ENCODE results near the gene TRIM17. TPM values are rescaled to one million over a fixed set of nuclear protein-coding genes. Genes with fewer than 3 reads are reported as not detected.

Gene TRIM17
- total and polyA plus RNA-seq, 2 of the 13 experiments (the other 11 are each of a cell fraction or from before 2014, with no cell fraction given) = 0.32 to 0.64 TPM

DNA sequence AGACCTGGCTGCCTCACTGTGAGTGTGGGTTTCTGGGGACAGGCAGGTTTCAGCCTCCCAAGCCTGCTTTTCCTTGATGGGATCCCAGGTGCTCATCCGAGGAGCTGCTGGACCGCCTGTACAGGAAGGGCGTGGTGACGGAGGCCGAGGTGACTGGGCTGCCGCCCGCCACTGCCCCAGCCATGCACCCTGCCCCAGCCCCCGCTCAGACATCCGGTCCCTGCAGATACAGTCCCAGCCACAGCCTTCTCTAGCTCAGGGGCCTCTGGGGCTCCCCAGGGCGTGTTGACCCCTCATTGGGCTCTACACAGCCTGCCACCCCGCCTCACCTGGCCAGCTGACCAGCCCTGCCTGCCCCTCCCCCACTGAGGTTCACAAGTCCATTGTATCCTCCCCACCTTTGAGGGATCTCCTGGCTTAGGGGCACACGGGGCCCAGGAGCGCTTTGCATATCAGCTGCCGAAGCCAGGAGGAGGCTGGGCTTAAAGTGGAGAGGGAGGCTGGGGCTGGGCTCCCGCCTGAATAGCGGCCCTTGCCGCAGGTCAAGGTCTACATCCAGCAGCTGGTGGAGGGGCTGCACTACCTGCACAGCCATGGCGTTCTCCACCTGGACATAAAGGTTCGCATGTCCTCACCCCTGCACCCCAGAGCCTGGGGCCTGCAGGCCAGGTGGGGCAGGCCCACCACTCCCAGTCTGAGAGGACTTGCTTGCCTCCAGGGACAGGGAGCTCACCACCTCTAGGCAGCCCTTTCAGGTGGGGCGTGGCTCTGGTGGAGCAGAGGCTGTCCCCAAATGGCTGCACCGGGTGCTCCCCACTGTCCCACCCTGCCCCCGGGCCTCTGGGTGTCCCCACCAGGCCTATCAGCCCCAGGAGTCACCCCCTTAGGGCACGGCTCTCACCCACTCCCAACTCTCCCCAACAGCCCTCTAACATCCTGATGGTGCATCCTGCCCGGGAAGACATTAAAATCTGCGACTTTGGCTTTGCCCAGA is 48.6 kb downstream of the TRIM17 start (continued):
- no peak for TF ChIP-seq ATAD3A (CRISPR knock-in tag; IDR thresholded peaks at IDR 0.05)
- TF ChIP-seq, protein P1, sequence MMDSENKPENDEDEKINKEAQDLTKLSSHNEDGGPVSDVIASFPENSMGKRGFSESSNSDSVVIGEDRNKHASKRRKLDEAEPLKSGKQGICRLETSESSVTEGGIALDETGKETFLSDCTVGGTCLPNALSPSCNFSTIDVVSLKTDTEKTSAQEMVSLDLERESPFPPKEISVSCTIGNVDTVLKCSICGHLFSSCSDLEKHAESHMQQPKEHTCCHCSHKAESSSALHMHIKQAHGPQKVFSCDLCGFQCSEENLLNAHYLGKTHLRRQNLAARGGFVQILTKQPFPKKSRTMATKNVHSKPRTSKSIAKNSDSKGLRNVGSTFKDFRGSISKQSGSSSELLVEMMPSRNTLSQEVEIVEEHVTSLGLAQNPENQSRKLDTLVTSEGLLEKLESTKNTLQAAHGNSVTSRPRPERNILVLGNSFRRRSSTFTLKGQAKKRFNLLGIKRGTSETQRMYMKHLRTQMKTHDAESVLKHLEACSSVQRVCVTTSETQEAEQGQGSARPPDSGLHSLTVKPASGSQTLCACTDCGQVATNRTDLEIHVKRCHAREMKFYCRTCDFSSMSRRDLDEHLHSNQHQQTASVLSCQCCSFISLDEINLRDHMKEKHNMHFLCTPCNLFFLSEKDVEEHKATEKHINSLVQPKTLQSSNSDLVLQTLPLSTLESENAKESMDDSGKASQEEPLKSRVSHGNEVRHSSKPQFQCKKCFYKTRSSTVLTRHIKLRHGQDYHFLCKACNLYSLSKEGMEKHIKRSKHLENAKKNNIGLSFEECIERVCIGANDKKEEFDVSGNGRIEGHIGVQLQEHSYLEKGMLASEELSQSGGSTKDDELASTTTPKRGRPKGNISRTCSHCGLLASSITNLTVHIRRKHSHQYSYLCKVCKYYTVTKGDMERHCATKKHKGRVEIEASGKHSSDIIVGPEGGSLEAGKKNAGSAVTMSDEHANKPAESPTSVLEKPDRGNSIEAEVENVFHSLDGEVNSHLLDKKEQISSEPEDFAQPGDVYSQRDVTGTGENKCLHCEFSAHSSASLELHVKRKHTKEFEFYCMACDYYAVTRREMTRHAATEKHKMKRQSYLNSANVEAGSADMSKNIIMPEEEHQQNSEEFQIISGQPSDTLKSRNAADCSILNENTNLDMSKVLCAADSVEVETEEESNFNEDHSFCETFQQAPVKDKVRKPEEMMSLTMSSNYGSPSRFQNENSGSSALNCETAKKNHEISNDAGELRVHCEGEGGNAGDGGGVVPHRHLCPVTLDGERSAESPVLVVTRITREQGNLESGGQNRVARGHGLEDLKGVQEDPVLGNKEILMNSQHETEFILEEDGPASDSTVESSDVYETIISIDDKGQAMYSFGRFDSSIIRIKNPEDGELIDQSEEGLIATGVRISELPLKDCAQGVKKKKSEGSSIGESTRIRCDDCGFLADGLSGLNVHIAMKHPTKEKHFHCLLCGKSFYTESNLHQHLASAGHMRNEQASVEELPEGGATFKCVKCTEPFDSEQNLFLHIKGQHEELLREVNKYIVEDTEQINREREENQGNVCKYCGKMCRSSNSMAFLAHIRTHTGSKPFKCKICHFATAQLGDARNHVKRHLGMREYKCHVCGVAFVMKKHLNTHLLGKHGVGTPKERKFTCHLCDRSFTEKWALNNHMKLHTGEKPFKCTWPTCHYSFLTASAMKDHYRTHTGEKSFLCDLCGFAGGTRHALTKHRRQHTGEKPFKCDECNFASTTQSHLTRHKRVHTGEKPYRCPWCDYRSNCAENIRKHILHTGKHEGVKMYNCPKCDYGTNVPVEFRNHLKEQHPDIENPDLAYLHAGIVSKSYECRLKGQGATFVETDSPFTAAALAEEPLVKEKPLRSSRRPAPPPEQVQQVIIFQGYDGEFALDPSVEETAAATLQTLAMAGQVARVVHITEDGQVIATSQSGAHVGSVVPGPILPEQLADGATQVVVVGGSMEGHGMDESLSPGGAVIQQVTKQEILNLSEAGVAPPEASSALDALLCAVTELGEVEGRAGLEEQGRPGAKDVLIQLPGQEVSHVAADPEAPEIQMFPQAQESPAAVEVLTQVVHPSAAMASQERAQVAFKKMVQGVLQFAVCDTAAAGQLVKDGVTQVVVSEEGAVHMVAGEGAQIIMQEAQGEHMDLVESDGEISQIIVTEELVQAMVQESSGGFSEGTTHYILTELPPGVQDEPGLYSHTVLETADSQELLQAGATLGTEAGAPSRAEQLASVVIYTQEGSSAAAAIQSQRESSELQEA (CRISPR knock-in tag; IDR thresholded peaks at IDR 0.05; ENCODE audit: not compliant biosample characterization) = no peak
- no peak for TF ChIP-seq SOX13 (IDR thresholded peaks at IDR 0.05)
- TF ChIP-seq SOX13 (CRISPR knock-in tag; conservative IDR thresholded peaks at IDR 0.05 in 1 of 2, IDR thresholded peaks at IDR 0.05 in 1 of 2) = no peak
- TF ChIP-seq, protein P2, sequence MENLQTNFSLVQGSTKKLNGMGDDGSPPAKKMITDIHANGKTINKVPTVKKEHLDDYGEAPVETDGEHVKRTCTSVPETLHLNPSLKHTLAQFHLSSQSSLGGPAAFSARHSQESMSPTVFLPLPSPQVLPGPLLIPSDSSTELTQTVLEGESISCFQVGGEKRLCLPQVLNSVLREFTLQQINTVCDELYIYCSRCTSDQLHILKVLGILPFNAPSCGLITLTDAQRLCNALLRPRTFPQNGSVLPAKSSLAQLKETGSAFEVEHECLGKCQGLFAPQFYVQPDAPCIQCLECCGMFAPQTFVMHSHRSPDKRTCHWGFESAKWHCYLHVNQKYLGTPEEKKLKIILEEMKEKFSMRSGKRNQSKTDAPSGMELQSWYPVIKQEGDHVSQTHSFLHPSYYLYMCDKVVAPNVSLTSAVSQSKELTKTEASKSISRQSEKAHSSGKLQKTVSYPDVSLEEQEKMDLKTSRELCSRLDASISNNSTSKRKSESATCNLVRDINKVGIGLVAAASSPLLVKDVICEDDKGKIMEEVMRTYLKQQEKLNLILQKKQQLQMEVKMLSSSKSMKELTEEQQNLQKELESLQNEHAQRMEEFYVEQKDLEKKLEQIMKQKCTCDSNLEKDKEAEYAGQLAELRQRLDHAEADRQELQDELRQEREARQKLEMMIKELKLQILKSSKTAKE (CRISPR knock-in tag; IDR thresholded peaks at IDR 0.05; ENCODE audit: borderline replicate concordance) = peak; percentile 56; the same call in 1 of the 2 replicates
- no peak for TF ChIP-seq ZSCAN20 (CRISPR knock-in tag; IDR thresholded peaks at IDR 0.05; ENCODE audit: borderline replicate concordance)
- TF ChIP-seq RFXANK (CRISPR knock-in tag; IDR thresholded peaks at IDR 0.05) = no peak
- TF ChIP-seq PRPF4 (IDR thresholded peaks at IDR 0.05; ENCODE audit: low read depth, low read length, poor library complexity, severe bottlenecking) = no peak
- no peak for TF ChIP-seq ZNF780A (CRISPR knock-in tag; IDR thresholded peaks at IDR 0.05)
- TF ChIP-seq, protein P3, sequence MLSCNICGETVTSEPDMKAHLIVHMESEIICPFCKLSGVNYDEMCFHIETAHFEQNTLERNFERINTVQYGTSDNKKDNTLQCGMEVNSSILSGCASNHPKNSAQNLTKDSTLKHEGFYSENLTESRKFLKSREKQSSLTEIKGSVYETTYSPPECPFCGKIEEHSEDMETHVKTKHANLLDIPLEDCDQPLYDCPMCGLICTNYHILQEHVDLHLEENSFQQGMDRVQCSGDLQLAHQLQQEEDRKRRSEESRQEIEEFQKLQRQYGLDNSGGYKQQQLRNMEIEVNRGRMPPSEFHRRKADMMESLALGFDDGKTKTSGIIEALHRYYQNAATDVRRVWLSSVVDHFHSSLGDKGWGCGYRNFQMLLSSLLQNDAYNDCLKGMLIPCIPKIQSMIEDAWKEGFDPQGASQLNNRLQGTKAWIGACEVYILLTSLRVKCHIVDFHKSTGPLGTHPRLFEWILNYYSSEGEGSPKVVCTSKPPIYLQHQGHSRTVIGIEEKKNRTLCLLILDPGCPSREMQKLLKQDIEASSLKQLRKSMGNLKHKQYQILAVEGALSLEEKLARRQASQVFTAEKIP (CRISPR knock-in tag; IDR thresholded peaks at IDR 0.05; ENCODE audit: borderline replicate concordance) = no peak
- TF ChIP-seq MIER2 (CRISPR knock-in tag; IDR thresholded peaks at IDR 0.05) = no peak
- no peak for TF ChIP-seq IKZF4 (CRISPR knock-in tag; IDR thresholded peaks at IDR 0.05; ENCODE audit: borderline replicate concordance, low read depth, not compliant biosample characterization)
- no peak for TF ChIP-seq IRF2 (CRISPR knock-in tag; IDR thresholded peaks at IDR 0.05)
- TF ChIP-seq SMAD9 (CRISPR knock-in tag; IDR thresholded peaks at IDR 0.05) = no peak
